Measurements from ENCODE around the gene ODAD3. TPM values are rescaled to one million over a fixed set of nuclear protein-coding genes. Genes with fewer than 3 reads are reported as not detected.

ODAD3 gene
- total RNA-seq, 1 donor from 2014 or later: 0.66 TPM

DNA sequence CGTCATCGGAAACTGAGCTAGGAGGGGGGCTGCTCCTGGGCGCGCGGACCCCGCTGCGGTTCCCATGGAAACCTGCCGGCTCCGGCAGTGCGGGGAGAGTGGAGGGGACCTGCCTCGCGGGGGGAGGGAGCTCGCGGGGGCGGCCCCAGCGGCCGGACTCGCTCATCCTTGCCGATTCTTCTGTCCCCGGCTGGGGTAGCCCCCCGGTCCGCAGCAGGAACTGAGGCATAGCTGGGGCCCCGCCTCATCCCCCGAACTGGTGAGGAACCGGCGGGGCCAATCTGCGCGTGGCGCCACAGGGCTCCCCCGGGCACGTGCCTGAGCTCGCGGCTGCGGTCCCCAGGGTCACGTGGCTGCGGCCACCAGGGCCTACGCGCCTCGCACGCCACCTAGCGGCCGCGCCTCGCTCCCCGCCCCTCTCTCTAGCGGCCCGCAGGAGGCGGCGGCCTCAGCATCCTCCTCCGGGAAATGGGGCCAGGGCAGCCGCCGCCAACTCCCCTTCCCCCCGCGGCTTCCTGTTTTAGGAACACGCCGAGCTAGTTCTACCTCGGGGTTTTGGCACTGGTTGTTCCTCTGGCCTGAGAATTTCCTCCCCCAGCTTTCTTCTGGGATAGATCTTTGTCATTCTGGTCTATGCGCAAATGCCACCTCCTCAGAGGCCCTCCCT lies 47.6 kb upstream of the ODAD3 start:
- peak; percentile 25 for DNase-seq (ENCODE audit: low read depth)
- H3K36me3 ChIP-seq (ENCODE audit: insufficient read depth, low read length): no peaks in the 10 kb centered on the region
- H3K27ac ChIP-seq (ENCODE audit: low read depth, low read length): no peak overlapping the region
- Mint-ChIP-seq H3K27ac (ENCODE audit: unreplicated experiment) (no peak overlapping the region), H3K27me3 (ENCODE audit: low read depth, unreplicated experiment) (peaks cover 31% of the 10 kb centered on the region), H3K4me1 (ENCODE audit: low read depth, unreplicated experiment) (no peaks in the 10 kb centered on the region), H3K4me3 (ENCODE audit: unreplicated experiment) (peak overlapping the region; percentile 60), H3K36me3 (ENCODE audit: low read depth, unreplicated experiment) (peaks cover 8% of the 10 kb centered on the region), H3K9me3 (ENCODE audit: unreplicated experiment) (peaks cover 1% of the 10 kb centered on the region)
- peaks cover 3% of the 10 kb centered on the region for H3K4me1 ChIP-seq (ENCODE audit: insufficient read depth, low read length)
- H2AFZ ChIP-seq (ENCODE audit: low read depth, low read length): peak overlapping the region; percentile 41
- H3K4me3 ChIP-seq (ENCODE audit: insufficient read depth, low read depth, low read length): peak overlapping the region; percentile 28
- peaks cover 15% of the 10 kb centered on the region for H3K27me3 ChIP-seq (ENCODE audit: insufficient read depth, low read length)
- peak overlapping the region; percentile 73 for H3K4me2 ChIP-seq (ENCODE audit: low read length)
- peaks cover 9% of the 10 kb centered on the region for H4K20me1 ChIP-seq (ENCODE audit: insufficient read depth, low read length)
- no peak overlapping the region for H3K9ac ChIP-seq (ENCODE audit: low read length)
- no peak for TF ChIP-seq EZH2 (IDR thresholded peaks at IDR 0.05; ENCODE audit: insufficient read depth, low read length)
- TF ChIP-seq, protein P1, sequence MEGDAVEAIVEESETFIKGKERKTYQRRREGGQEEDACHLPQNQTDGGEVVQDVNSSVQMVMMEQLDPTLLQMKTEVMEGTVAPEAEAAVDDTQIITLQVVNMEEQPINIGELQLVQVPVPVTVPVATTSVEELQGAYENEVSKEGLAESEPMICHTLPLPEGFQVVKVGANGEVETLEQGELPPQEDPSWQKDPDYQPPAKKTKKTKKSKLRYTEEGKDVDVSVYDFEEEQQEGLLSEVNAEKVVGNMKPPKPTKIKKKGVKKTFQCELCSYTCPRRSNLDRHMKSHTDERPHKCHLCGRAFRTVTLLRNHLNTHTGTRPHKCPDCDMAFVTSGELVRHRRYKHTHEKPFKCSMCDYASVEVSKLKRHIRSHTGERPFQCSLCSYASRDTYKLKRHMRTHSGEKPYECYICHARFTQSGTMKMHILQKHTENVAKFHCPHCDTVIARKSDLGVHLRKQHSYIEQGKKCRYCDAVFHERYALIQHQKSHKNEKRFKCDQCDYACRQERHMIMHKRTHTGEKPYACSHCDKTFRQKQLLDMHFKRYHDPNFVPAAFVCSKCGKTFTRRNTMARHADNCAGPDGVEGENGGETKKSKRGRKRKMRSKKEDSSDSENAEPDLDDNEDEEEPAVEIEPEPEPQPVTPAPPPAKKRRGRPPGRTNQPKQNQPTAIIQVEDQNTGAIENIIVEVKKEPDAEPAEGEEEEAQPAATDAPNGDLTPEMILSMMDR (IDR thresholded peaks at IDR 0.05; ENCODE audit: insufficient read depth, low read depth, low read length): peak; percentile 18
- H3K9me3 ChIP-seq (ENCODE audit: insufficient read depth, low read depth, low read length): no peaks in the 10 kb centered on the region
- no peak for FAIRE-seq
- H3K79me2 ChIP-seq (ENCODE audit: insufficient read depth, low read length): no peaks in the 10 kb centered on the region

DNA sequence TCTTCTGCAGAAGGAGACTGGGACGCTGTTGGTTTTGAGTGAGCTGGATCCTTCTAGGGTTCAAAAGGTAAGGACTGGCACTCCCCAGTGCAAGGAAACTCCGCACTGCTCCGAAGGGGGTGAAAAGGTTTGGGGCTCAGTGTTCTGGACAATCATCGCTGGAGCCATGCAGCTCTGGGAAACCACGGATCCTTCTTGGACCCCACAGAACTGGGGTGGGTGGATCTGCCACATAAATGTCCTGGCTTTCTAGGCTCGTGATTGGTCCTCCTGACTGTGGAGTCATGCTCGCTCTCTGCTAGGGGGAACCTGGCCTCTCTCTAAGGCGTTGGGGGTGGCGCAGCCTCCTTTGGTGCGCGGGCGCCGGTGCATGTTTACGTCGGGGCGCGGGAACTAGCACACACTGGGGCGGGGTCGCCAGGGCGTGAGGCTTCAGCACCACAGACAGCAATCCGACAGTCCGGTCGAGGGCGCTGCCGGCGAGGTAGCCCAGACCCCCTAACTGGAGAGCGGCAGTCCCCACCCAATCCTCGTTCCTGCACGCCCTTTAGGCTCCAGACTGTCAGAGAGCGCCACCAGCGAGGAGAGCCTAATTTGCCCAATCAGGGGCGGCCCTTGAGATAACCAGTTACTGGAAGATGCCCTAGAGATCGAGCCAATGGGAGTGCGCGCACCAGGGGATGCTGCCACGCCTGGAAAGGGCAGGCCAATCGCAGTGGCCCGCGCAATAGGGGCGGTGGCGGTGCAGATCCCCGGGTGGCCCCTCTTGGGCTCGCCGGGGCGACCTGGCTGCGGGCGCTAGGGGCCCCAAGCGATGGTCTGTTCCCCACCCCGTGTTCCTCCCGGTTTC lies 46.8 kb upstream of the ODAD3 start:
- peaks cover 31% of the 10 kb centered on the region for H3K27me3 Mint-ChIP-seq (ENCODE audit: low read depth, unreplicated experiment)
- no peak overlapping the region for H3K27ac ChIP-seq (ENCODE audit: low read depth, low read length)
- H3K4me1 ChIP-seq (ENCODE audit: insufficient read depth, low read length): peaks cover 3% of the 10 kb centered on the region
- no peaks in the 10 kb centered on the region for H3K4me1 Mint-ChIP-seq (ENCODE audit: low read depth, unreplicated experiment)
- peak overlapping the region; percentile 28 for H3K4me3 ChIP-seq (ENCODE audit: insufficient read depth, low read depth, low read length)
- H3K9ac ChIP-seq (ENCODE audit: low read length): no peak overlapping the region
- H3K79me2 ChIP-seq (ENCODE audit: insufficient read depth, low read length): no peaks in the 10 kb centered on the region
- H4K20me1 ChIP-seq (ENCODE audit: insufficient read depth, low read length): peaks cover 9% of the 10 kb centered on the region
- peaks cover 15% of the 10 kb centered on the region for H3K27me3 ChIP-seq (ENCODE audit: insufficient read depth, low read length)
- peak; percentile 70 for DNase-seq (ENCODE audit: low read depth)
- peak overlapping the region; percentile 41 for H2AFZ ChIP-seq (ENCODE audit: low read depth, low read length)
- TF ChIP-seq, protein P1 (IDR thresholded peaks at IDR 0.05; ENCODE audit: insufficient read depth, low read depth, low read length): no peak
- TF ChIP-seq EZH2 (IDR thresholded peaks at IDR 0.05; ENCODE audit: insufficient read depth, low read length): peak; percentile 68
- no peaks in the 10 kb centered on the region for H3K36me3 ChIP-seq (ENCODE audit: insufficient read depth, low read length)
- H3K9me3 Mint-ChIP-seq (ENCODE audit: unreplicated experiment): peaks cover 1% of the 10 kb centered on the region
- H3K4me3 Mint-ChIP-seq (ENCODE audit: unreplicated experiment): peak overlapping the region; percentile 60
- peak overlapping the region; percentile 73 for H3K4me2 ChIP-seq (ENCODE audit: low read length)
- H3K9me3 ChIP-seq (ENCODE audit: insufficient read depth, low read depth, low read length): no peaks in the 10 kb centered on the region
- H3K27ac Mint-ChIP-seq (ENCODE audit: unreplicated experiment): no peak overlapping the region
- no peak for FAIRE-seq
- H3K36me3 Mint-ChIP-seq (ENCODE audit: low read depth, unreplicated experiment): peaks cover 8% of the 10 kb centered on the region
